ENCODE results near the gene SRPK1.

SRPK1 gene

DNA sequence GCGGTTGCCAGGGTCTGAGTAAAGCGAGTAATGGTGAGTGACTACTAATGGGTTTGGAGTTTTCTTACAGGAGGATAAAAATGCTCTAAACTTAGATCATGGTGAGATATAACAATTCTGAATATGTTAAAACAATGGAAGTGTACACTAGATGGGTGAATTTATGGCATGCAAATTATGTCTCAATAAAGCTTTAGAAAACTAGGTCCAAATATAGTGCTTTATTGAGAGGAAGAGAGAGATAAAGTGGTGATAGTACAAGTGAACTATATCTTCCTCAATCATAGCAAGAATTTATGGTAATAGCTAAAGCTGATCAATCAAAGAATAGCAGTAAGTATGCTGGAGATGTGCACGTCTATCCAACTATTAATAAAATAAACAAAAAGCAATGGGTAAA, 23.9 kb downstream of the SRPK1 start:
- no peak for DNase-seq

DNA sequence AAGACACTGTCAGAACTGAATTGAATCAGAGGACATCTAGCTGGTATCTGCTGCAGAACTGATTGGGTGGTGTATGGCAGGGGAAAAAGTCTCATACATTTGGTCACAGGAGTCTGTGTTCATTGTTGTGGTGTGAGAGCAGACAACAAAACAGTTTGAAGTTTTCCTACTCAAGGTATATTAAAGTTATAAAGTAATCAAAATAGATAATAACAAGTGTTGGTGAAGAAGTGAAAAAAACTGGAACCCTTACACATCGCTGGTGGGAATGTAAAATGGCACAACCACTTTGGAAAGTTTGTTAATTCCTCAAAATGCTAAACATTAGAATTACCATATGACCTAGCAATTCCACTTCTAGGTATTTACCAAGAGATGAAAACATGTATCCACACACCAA, 24.7 kb downstream of the SRPK1 start:
- DNase-seq, result no peak

DNA sequence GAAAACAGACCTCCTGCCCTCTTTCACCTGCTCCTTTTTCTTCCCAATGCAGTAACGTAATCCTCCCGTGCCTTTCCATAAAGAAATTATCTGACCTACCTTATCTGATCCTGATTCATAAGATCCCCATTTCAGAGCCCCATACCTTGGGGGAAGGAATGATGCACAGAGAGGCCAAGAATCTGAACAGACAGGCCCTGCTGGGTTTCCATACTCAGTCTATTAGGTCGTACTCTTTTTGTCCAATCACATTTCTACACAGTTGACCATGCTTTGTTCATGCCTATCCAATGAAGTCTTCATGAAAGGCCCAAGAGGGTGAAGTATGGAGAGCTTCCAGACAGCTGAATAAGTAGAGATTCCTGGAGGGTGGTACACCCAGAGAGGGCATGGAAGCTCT, 25.3 kb downstream of the SRPK1 start:
- DNase-seq, result no peak

DNA sequence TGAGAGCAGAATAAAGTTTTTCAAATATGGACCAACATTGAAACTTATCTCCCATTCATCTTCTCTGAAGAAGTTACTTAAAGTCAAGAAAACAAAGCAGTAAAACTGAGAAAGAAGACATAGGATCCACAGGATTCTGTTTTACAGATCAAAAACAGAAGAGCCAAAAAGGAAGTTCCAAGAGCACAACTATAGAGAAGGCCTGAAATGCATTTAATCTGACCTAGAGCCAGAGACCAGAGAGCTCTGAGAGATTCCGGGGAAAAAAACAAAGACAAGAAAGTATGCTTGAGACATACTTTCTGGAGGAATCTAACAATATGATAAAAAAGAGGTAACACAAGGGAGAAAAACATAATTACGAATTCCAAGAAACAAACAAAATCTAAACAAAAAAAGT, 26.1 kb downstream of the SRPK1 start:
- DNase-seq, result no peak

DNA sequence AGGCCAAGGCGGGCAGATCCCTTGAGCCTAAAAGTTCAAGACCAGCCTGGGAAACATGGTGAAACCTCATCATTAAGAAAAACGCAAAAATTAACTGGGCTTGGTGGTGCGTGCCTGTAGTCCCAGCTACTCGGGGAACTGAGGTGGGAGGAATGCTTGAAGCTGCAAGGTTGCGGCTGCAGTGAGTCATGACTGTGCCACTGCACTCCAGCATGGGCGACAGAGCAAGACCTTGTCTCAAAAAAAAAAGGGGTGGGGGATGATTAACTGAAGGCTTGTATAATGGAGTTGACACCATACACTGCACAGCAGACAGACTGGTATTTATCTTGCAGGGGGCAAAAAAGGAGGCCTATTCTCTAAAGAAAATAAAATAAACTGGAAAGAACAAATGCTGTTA, 27.7 kb downstream of the SRPK1 start:
- DNase-seq, result no peak

DNA sequence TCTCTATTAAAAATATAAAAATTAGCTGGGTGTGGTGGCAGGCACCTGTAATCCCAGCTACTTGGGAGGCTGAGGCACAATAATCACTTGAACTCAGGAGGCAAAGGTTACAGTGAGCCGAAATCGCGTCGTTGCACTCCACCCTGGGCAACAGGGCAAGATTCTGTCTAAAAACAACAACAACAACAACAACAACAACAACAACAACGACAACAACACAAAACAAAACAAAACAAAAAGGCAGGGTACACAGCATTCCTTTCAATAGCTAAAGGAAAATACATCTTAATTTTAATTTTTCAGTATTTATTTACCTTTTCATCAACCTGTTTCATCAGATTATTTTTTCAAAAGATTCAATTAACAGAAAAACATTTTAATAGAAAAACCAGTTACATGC, 28.4 kb downstream of the SRPK1 start:
- no peak for DNase-seq

DNA sequence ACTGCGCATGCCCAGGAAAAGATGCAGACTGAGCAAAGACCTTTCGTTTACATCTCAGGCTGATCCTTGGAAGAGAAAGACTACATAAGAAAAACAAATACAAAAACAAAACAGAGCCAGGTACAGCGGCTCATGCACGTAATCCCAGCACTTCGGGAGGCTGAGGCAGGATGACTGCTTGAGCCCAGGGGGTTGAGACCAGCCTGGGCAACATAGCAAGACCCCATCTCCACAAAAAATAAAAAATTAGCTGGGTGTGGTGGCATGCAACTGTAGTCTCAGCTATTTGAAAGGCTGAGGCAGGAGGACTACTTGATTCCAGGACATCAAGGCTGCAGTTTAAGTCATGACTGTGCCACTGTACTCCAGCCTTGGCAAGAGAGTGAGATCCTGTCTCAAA, 41.7 kb downstream of the SRPK1 start:
- no peak for DNase-seq

DNA sequence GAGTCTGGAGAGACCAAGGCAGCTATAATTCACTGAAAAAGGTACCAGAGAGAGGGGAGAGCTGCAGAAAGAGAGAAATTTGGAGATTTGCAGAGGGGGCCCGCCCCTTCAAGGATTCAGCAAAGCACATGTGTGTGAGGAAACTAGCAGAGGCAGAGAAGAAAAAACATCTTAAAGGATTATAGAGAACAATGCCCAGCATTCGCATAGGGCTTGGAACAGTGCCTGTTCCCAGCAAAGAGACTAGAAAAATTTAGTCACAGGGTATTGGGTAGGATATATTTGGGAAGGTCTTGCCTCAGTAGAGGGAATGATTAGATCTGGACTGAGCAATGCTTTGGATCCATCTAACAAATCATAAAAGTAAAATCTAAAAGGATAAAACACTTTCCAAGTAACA, 44.0 kb downstream of the SRPK1 start:
- no peak for DNase-seq

DNA sequence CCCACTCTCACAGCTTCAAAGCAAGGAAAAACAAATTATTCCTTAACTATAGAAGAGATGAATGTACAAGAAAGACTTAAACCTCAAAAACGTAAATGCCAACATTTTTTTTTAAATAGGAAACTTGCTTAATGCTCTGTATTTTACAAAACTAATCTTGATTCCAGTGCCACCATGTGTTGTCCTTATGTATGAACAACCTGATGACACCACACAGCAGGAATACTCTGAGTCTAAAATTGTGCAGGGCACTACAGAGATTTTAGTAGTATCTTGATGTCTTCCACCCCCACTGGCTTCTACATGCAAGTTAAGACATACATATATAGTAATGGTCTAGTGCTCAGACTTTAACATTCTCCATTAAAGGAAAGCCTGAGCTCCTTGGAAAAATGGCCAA, 46.2 kb downstream of the SRPK1 start:
- no peak for DNase-seq

DNA sequence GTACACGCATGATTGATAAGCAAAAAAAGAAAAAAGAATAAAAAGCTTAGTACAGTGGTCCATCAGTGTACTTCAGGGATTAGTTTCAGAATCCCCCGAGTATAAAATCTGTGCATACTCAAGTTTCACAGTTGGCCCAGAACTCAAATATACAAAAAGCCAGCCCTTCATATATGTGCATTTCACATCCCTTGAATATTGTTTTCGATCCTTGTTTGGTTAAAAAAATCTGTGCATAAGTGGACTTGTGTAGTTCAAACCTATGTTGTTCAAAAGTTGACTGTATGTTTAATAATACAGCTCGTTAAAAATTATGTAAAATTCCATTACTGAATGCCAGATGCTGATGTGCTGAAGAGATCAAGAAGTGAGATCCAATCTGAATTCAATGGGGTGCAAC, 61.5 kb downstream of the SRPK1 start:
- DNase-seq, result no peak

DNA sequence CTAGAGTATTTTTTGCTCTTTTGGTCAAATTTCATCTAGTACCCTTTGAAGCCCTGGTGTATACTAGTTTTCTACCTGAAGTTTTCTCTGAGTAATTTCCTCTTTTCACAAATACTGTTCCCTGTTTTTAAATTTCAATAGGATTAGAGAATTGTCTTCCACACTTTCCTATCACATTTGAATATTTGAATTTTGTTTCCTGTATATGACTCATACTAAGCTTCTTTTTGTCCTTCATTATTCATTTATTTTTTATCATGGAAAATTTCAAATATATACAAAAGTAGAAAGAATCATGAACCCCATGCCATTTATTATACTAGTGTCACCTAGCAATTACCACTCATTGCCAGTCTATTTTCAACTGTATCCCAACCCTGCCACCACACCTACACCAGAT, 63.0 kb downstream of the SRPK1 start:
- DNase-seq, result no peak

DNA sequence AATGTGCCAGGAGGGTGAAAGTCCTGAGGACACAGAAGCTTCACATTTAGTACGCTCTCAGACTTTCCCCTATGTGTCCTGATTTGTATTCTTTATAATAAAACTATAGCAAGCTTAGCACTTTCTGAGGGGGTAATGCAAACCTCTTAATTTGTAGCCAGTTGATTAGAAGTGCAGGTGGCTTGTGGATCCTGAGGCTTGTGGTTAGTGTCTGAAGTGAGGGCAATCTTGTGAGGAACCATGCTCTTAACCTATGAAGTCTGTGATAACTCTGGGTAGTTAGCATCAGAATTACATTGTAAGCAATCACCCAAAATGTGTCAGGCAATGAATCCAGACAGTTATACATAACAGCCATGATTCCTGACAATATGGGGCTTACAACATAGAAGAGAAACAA, 64.6 kb downstream of the SRPK1 start:
- DNase-seq, result no peak

DNA sequence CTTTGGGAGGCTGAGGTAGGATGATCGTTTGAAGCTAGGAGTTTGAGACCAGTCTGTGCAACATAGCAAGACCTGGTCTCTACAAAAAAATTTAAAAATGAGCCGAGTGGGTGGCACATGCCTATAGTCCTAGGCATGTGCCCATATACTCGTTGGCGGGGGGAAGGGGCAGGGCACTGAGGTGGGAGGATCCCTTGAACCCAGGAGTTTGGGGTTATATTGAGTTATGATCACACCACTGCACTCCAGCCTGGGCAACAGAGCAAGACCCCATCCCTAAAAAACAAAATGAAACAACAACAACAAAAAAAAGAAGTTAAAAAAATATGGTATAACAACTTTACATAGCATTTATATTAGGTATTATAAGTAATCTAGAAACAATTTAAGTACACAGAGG, 67.9 kb downstream of the SRPK1 start:
- no peak for DNase-seq

DNA sequence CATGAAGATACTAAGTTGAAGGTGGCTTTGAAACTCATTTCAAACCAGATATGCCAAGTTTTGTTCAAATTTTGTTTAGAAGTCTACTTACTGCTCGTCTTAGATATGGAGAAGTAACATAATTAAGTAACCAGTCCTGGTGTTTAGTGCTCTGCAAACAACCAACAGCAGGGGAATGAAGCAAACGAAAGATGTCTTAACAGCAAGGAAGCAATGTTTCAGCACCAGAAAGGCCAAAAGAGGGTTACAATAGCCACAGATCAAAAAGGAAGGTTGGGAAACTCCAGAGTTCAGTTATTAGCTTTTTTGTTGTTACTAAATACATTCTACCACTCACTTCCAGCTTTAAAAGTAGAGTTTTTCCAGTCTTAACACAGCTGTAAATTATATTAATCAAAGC, 70.7 kb downstream of the SRPK1 start:
- DNase-seq, result no peak

DNA sequence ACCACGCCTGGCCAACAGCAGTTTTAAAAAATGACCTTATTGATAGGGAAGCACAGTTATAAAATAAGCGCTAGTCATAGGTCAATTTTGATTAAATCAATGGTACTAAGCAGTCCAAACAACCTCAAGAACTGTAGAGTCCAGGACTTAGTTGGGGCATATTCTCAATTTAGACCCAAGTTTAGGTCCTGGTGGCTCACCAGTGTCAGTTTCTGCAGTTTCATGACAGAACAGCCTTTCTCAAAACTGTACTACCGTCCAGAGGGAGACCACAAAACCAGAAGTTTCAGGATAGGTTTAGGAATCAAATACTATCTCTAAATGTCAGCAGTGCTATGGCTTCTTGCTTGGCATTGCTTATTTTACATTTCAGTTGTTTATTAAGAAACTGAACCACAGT, 76.6 kb downstream of the SRPK1 start:
- DNase-seq, result no peak

DNA sequence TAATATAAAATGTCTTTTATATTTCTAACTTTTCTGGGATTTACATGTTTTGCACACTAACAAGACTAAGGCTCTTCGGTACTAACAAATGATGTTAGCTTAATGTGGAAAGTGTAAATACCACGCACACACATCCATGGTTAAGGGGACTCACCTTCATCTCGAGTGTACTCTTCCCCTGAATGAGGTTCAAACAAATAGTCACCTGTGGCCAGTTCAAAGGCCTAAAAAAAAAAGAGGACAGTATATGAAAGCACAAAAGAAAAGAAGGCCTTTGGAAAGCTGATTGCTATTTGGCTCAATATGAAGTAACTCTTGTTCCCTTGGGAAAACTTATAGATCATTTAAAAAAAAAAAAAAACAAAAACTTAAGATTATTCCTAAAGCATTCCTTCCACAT, 78.5 kb downstream of the SRPK1 start:
- DNase-seq, result no peak

DNA sequence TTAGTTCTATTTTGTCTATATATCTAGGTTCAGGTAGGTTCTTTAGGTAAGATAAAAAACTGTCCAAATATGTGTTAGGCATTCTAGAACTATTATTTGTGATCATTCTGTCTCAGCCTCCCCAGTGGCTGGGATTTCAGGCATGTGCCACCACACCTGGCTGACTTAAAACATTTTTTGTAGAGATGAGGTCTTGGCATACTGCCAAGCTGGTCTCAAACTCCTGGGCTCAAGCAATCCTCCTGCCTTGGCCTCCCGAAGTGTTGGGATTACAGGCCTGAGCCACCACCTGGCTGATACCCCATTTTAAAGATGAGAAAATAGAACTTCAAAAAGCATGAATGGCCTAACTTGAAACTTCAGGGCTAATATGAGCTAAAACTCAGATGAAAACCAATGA, 81.9 kb downstream of the SRPK1 start:
- DNase-seq, result no peak

DNA sequence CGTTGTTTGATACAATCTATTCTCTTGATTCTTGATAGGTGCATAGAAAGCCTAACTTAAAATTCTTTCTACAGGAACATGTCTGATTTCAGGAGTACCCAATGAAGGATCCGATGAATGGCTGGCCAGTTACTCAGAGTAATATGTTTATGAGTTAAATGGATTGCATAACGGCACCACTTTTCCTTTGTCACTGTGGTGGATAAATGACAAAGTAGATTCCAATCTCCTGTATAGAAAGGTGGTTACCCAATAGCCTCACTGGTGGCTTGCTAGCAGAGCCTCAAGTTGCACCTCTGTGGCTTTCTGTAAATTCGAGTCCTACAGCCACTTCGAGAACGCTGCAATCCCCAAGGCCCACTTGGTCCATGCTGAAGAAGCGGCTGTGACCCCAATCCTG, 87.4 kb downstream of the SRPK1 start:
- DNase-seq, result no peak

DNA sequence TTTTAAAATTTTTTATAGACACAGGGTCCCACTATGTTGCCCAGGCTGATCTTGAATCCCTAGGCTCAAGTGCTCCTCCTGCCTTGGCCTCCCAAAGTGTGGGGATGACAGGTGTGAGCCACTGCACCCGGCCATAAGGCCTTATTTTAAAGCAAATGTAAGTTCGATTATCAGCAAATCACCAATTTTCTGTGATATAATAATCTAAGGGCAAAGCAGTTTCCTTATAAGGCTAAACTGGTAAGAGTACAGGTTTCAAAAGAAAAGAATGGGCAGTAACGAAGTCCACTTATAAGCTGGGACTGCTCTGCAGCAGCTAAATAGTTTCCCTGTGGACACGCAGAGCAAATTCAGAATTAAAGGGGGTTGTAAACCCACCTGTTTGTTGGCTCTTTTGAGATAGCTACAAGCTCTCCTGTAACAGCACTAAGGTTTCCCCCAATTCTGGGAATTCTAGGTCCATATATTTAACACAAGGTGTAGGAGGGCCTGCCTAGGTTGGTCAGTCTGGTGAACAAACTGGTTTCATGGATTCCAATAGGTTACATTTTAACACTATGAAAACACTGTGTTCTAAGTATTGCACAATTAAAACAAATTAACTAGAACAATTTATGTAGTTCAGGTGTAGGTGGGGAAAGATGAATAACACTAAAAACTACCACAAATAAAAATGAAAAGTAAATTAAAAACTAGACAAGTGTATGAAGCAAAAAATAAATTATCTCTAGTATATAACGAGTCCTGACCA, 89.5 kb downstream of the SRPK1 start:
- no peak for DNase-seq

DNA sequence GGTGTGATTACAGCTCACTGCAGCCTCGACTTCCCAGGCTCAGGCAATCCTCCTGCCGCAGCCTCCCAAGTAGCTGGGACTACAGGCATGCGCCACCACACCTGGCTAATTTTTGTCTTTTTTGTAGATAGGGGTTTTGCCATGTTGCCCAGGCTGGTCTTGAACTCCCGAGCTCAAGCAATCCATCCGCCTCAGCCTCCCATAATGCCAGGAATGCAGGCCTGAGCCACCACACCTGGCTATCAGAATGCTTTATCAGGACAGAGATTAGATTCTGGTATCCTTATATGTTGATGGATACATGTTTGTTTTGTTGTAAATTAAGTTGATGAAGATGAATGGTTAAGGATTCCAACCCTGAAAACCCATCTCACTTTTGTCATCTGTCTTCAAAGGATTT, 91.6 kb downstream of the SRPK1 start:
- no peak for DNase-seq

DNA sequence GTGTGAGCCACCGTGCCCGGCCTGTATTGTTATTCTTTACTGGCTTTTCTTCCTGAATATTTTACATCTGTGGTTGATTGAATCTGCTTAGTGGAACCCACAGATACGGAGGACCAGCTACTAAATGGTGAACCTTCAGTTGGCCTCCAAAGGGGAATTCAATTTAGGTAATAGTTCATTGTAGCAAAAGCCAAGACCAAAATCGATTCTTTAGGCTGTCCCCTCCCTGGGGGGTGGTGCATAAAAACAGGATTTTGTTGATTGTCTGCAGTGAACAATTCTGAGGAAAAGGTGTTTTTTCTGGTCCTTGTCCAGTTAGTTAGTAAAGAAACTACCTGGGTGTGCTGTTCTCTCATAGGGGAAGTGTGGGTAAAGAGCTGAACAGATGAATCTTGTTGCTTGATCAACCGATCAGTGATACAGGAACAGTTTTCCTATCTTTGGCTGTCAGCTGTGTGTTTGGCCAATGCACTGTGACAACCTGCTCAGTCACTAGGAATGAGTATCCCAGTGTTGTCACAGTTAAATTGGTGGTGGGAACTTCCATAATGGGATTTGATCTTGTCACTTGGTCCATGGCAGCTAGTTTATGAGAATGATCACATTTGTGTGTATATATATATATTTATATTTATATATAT, 96.2 kb downstream of the SRPK1 start:
- no peak for DNase-seq

DNA sequence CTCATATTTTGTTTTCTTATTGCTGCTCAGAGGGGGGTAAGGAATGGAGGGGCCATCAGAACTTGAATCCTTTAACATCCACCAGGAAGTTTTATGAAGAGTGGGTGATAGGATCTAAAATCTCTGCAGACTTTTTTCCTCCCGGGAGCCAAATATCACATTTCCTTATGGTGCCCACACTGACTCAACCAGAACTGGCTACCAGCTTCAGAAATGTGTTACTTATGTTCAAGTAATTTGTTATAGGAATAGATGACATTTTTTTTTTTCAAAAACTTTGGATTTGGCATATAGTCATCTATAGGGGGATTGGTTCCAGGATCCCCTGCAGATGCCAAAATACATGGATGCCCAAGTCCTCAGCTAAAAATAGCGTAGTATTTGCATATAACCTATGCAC, 97.3 kb downstream of the SRPK1 start:
- no peak for DNase-seq

DNA sequence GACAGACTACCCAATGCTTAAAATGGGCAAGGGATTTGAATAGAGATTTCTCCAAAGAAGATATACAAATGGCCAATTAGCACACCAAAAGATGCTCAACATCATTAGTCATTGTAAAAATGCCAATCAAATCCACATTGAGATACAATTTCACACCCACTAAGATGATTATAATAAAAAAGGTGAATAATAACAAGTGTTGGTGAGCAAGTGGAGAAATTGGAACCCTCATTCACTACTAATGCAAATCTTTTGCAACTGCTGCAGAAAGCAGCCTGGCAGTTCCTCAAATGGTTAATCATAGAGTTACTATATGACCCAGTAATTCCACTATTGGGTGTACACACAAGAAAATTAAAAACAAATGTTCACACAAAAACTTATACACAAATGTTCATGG, 103.4 kb downstream of the SRPK1 start:
- no peak for DNase-seq

DNA sequence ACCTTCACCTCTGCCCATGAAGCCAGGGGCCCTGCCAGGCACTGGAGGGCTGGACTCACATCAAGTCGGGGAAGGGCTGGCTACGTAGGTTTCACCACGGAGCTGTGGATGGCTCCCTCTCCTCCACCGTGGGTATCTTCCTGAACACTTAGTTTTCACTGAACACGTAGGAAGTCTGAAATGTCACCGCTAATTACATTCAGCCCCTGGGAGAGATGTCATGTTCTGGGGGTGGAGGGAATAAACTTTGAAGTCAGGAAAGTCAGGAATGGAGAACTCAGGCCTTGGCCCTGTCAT, 109.3 kb downstream of the SRPK1 start:
- DNase-seq, result no peak

DNA sequence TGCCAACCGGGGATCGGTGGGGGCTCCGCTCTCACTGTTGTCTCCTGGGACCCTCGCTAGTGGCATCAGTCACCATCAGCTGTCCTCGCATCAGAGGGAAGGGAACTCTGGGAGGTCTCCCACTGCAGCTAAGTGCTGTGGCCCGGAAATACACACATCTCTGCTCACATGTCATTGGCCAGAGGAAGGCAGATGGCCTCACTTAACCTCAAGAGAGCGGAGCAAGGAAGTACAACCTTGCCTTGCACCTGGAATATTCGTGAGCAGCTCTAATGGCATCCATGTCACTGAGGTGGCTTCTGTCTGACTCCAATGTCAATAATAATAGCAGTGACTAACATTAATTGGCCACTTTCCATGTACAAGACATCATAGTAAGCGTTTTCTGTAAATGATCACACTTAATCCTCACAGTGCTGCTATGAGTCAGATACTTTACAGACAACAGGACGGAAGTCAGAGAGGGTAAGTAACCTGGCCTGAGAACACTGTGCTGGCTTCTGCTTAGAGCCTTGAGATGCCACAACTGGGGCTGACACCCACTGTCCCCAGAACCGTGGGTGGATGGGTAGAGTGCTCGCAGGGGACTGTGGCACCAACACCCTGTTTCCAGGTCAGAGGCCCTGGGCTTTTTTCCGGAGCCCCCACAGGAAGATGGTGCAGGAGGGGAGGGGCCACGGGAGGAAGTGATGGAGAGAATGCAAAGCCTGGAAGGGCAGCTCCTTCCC, 109.8 kb downstream of the SRPK1 start:
- DNase-seq, result no peak
